Neural crest cell (in vitro differentiated cells): ENCODE results near the gene STT3B. TPM values are rescaled to one million over a fixed set of nuclear protein-coding genes. Genes with fewer than 3 reads are reported as not detected.

Experiments
- DNase-seq: peaks from one replicate; pipeline ENCODE4 v3.0.0; 2021; ENCODE audit warnings: low read depth, mixed read lengths, low spot score
- H3K27ac Mint-ChIP-seq: one replicate; pipeline ENCODE4 v1.8.0; 2021; ENCODE audit warnings: mild to moderate bottlenecking, mixed read lengths; ENCODE audit not compliant: unreplicated experiment
- H3K27me3 Mint-ChIP-seq: 2 replicates; pipeline ENCODE4 v1.8.0; 2021; ENCODE audit warnings: low read depth, mild to moderate bottlenecking, mixed read lengths
- H3K36me3 Mint-ChIP-seq: 2 replicates; pipeline ENCODE4 v1.8.0; 2021; ENCODE audit warnings: low read depth, mild to moderate bottlenecking, mixed read lengths
- H3K4me1 Mint-ChIP-seq: 2 replicates; pipeline ENCODE4 v1.8.0; 2021; ENCODE audit warnings: mixed read lengths
- H3K4me3 Mint-ChIP-seq: one replicate; pipeline ENCODE4 v1.8.0; 2021; ENCODE audit warnings: mild to moderate bottlenecking, mixed read lengths
- H3K9me3 Mint-ChIP-seq: 2 replicates; pipeline ENCODE4 v1.8.0; 2021; ENCODE audit warnings: mixed read lengths
- CTCF ChIP-seq: fragments of 200-600 bp; sonication (generic); conservative IDR thresholded peaks from 2 replicates; pipeline ENCODE4 v1.5.0; 2021; ENCODE audit warnings: antibody characterized with exemption, mild to moderate bottlenecking
- total RNA-seq: library from RNA; stranded (reverse); gene quantifications from 2 replicates; pipeline ENCODE4 v1.2.1, GENCODE V29; 2021

The STT3B gene
- total RNA-seq, 1 donor from 2014 or later, result 116 TPM

- Mint-ChIP-seq H3K9me3 (peaks cover 2% of the 10 kb centered on the region), H3K27ac (peak overlapping the region; percentile 69), H3K27me3 (no peaks in the 10 kb centered on the region), H3K4me3 (no peak overlapping the region), H3K36me3 (peaks cover 15% of the 10 kb centered on the region), H3K4me1 (peaks cover 6% of the 10 kb centered on the region)
- TF ChIP-seq CTCF, result peak; percentile 73
- no peak for DNase-seq
Measured at GRCh38 chr3:31550452-31551251, 17.9 kb downstream of the STT3B start.

- DNase-seq, result no peak
- peaks cover 23% of the 10 kb centered on the region for H3K36me3 Mint-ChIP-seq
- H3K27ac Mint-ChIP-seq, result no peak overlapping the region
- no peak overlapping the region for H3K4me3 Mint-ChIP-seq
- H3K9me3 Mint-ChIP-seq, result peaks cover 7% of the 10 kb centered on the region
- TF ChIP-seq CTCF, result no peak
- peaks cover 5% of the 10 kb centered on the region for H3K4me1 Mint-ChIP-seq
- H3K27me3 Mint-ChIP-seq, result no peaks in the 10 kb centered on the region
Measured at GRCh38 chr3:31551646-31552045, 18.9 kb downstream of the STT3B start.

GRCh38 chr3:31552103-31552502, 19.4 kb downstream of the STT3B start:
- Mint-ChIP-seq H3K27ac (no peak overlapping the region), H3K36me3 (peaks cover 28% of the 10 kb centered on the region), H3K27me3 (no peaks in the 10 kb centered on the region), H3K9me3 (peaks cover 12% of the 10 kb centered on the region), H3K4me1 (peaks cover 5% of the 10 kb centered on the region), H3K4me3 (no peak overlapping the region)
- no peak for TF ChIP-seq CTCF
- DNase-seq, result no peak

GRCh38 chr3:31553258-31553657, 20.5 kb downstream of the STT3B start:
- no peak overlapping the region for H3K4me3 Mint-ChIP-seq
- H3K27me3 Mint-ChIP-seq, result no peaks in the 10 kb centered on the region
- H3K9me3 Mint-ChIP-seq, result peaks cover 14% of the 10 kb centered on the region
- H3K36me3 Mint-ChIP-seq, result peaks cover 34% of the 10 kb centered on the region
- DNase-seq, result no peak
- no peak for TF ChIP-seq CTCF
- H3K27ac Mint-ChIP-seq, result no peak overlapping the region
- H3K4me1 Mint-ChIP-seq, result peaks cover 5% of the 10 kb centered on the region

- H3K4me3 Mint-ChIP-seq, result no peak overlapping the region
- H3K9me3 Mint-ChIP-seq, result peaks cover 19% of the 10 kb centered on the region
- no peaks in the 10 kb centered on the region for H3K27me3 Mint-ChIP-seq
- no peak for TF ChIP-seq CTCF
- no peak for DNase-seq
- peaks cover 51% of the 10 kb centered on the region for H3K36me3 Mint-ChIP-seq
- peaks cover 10% of the 10 kb centered on the region for H3K4me1 Mint-ChIP-seq
- H3K27ac Mint-ChIP-seq, result no peak overlapping the region
Measured at GRCh38 chr3:31555204-31555603, 22.5 kb downstream of the STT3B start.
